ENCODE measurements around the gene KDM5C.

DNA sequence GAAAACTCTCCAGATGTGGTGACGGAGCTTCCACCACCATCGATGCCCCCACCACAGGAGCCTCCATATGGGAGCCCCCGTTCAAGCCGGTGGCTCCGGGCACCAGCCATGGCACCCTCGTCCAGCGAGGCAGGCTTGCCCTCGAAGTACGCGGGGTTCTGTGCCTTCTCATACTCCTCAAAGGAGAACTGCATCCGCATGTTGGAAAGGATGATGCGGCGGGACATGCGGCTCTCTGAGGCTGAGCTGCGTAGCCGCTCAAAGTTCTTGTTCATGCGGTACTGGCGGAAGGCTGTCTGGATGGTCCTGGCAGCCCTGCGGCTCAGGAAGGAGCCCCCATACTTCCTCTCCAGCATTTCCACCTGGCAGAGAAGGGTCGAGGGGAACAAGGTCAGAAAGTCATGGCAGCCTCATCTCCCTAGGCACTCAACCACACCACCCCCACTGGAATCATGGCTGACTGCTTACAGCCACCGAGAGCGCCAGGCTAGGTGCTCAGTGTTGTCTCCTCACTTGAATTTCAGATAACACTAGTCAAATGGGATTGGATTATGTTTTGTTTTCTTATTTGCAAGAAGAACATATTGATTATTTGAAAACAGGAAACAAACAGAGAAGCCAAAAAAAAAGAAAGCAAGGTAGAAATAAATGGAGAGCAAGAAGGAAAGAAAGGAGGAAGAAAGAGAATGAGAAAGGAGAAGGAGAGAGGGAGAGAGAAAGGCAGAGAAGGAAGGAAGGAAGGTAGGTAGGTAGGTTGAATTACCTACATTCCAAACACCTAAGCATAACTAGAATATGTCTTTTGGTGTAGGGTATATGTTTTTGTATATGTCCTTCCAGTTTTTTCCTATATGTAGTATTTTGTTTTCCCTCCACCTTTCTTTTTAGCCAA lies 29.8 kb upstream of the KDM5C start:
- TF ChIP-seq, protein P1, sequence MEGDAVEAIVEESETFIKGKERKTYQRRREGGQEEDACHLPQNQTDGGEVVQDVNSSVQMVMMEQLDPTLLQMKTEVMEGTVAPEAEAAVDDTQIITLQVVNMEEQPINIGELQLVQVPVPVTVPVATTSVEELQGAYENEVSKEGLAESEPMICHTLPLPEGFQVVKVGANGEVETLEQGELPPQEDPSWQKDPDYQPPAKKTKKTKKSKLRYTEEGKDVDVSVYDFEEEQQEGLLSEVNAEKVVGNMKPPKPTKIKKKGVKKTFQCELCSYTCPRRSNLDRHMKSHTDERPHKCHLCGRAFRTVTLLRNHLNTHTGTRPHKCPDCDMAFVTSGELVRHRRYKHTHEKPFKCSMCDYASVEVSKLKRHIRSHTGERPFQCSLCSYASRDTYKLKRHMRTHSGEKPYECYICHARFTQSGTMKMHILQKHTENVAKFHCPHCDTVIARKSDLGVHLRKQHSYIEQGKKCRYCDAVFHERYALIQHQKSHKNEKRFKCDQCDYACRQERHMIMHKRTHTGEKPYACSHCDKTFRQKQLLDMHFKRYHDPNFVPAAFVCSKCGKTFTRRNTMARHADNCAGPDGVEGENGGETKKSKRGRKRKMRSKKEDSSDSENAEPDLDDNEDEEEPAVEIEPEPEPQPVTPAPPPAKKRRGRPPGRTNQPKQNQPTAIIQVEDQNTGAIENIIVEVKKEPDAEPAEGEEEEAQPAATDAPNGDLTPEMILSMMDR (conservative IDR thresholded peaks at IDR 0.05; ENCODE audit: low read depth, low read length) = no peak
- TF ChIP-seq EZH2 (IDR thresholded peaks at IDR 0.05; ENCODE audit: borderline replicate concordance, low read depth, low read length, poor library complexity, severe bottlenecking) = no peak
